OCI-LY7 (cell line): ENCODE results near the gene GLIS1. TPM values are rescaled to one million over a fixed set of nuclear protein-coding genes. Genes with fewer than 3 reads are reported as not detected.

Experiments used
- BruUV-seq: library from RNA; stranded (reverse); fragments of 400-500 nt; replicated peaks from 2 replicates; lab custom pipeline; 2021; lab: Mats Ljungman, UMichigan
- CTCF ChIA-PET: fragments of 300-600 bp; sonication (Branson Sonifier 250); formaldehyde crosslinking; loops from one replicate; lab custom pipeline; 2022; ENCODE audit warnings: antibody characterized with exemption; ENCODE audit not compliant: unreplicated experiment; lab: Charles Lee
- POLR2A ChIA-PET: fragments of 300-600 bp; sonication (Branson Sonifier 250); formaldehyde crosslinking; loops from one replicate; lab custom pipeline; 2022; ENCODE audit warnings: antibody characterized with exemption; lab: Charles Lee
- DNase-seq: peaks from one replicate; pipeline ENCODE4 v3.0.0-alpha.2; 2015; ENCODE audit warnings: low spot score
- H2AFZ ChIP-seq: fragments of 200-600 bp; sonication (generic), shearing (Covaris generic); 2 replicates; pipeline ENCODE4 v1.6.1; 2014; ENCODE audit warnings: mild to moderate bottlenecking, antibody characterized with exemption, low read length, moderate library complexity
- H3K27ac ChIP-seq: fragments of 200-600 bp; sonication (generic); 2 replicates; pipeline ENCODE4 v1.5.1; 2014; ENCODE audit warnings: mixed run types, low read depth, mild to moderate bottlenecking, moderate library complexity, low read length, inconsistent platforms; ENCODE audit not compliant: poor library complexity, severe bottlenecking
- H3K36me3 ChIP-seq: fragments of 200-600 bp; sonication (generic); 2 replicates; pipeline ENCODE4 v1.6.1; 2014; ENCODE audit warnings: mild to moderate bottlenecking, antibody characterized with exemption, low read length, moderate library complexity, mixed read lengths; ENCODE audit not compliant: insufficient read depth
- H3K4me1 ChIP-seq: fragments of 200-600 bp; sonication (generic); 2 replicates; pipeline ENCODE4 v1.5.1; 2014; ENCODE audit warnings: mild to moderate bottlenecking, low read length; ENCODE audit not compliant: insufficient read depth, poor library complexity, severe bottlenecking
- H3K4me2 ChIP-seq: fragments of 200-600 bp; sonication (generic); 2 replicates; pipeline ENCODE4 v1.6.1; 2014; ENCODE audit warnings: mild to moderate bottlenecking, low read length
- H3K4me3 ChIP-seq: fragments of 200-600 bp; sonication (generic); 2 replicates; pipeline ENCODE4 v1.5.1; 2014; ENCODE audit warnings: mild to moderate bottlenecking, low read depth, low read length; ENCODE audit not compliant: poor library complexity, severe bottlenecking
- H3K79me2 ChIP-seq: fragments of 200-600 bp; sonication (generic); 2 replicates; pipeline ENCODE4 v1.6.1; 2016; ENCODE audit warnings: low read depth, mild to moderate bottlenecking, low read length, moderate library complexity, mixed read lengths; ENCODE audit not compliant: insufficient read depth
- H3K9me2 ChIP-seq: fragments of 200-600 bp; sonication (generic); 2 replicates; pipeline ENCODE4 v1.6.1; 2016; ENCODE audit warnings: mild to moderate bottlenecking, low read length, mixed read lengths; ENCODE audit not compliant: insufficient read depth
- H3K9me3 ChIP-seq: fragments of 200-600 bp; sonication (generic); 2 replicates; pipeline ENCODE4 v1.6.1; 2014; ENCODE audit warnings: mild to moderate bottlenecking, mixed run types, low read length, mixed read lengths
- H4K20me1 ChIP-seq: fragments of 200-600 bp; sonication (generic); 2 replicates; pipeline ENCODE4 v1.6.1; 2014; ENCODE audit warnings: mild to moderate bottlenecking, antibody characterized with exemption, low read length, moderate library complexity, mixed read lengths; ENCODE audit not compliant: insufficient read depth
- CTCF ChIP-seq: fragments of 200-600 bp; sonication (generic); conservative IDR thresholded peaks from 2 replicates; pipeline ENCODE4 v1.5.1; 2014; ENCODE audit warnings: mild to moderate bottlenecking, antibody characterized with exemption, low read length, moderate library complexity, mixed read lengths
- EZH2phosphoT487 ChIP-seq: fragments of 200-600 bp; sonication (generic); IDR thresholded peaks from 2 replicates; pipeline ENCODE4 v1.6.1; 2018; ENCODE audit warnings: low read depth, borderline replicate concordance, mild to moderate bottlenecking, mixed run types, antibody characterized with exemption, low read length, moderate library complexity, mixed read lengths
- intact Hi-C: fragments of 100-400 bp; cut with micrococcal nuclease; formaldehyde crosslinking; loops from one replicate; pipeline ENCODE4 v1.10.0; 2022; ENCODE audit not compliant: unreplicated experiment
- total RNA-seq, 2 experiments: library from RNA; depleted of rRNA in 1 of 2; stranded (reverse); fragments of >200 nt in 1 of 2; shearing (Covaris generic) in 1 of 2; gene quantifications; 2 replicates each; pipeline ENCODE4 v1.2.3, GENCODE V29; 2014 to 2022

GLIS1 gene
- total RNA-seq, 2 experiments from 2014 or later: not detected

GRCh38 chr1:53525595-53525994 is 213.4 kb downstream of the GLIS1 start:
- ChIA-PET CTCF (no interaction called here), POLR2A (no interaction called here)
- Histone ChIP-seq H4K20me1 (no peaks in the 10 kb centered on the region), H3K9me2 (no peaks in the 10 kb centered on the region), H3K4me3 (no peak overlapping the region), H3K4me1 (no peaks in the 10 kb centered on the region), H3K36me3 (no peaks in the 10 kb centered on the region), H3K4me2 (no peak overlapping the region), H3K9me3 (no peaks in the 10 kb centered on the region), H3K27ac (no peak overlapping the region), H3K79me2 (no peaks in the 10 kb centered on the region), H2AFZ (no peak overlapping the region)
- no TSS peak for BruUV-seq
- intact Hi-C loops: no loop called here
- TF ChIP-seq CTCF: no peak
- TF ChIP-seq EZH2phosphoT487: no peak
- DNase-seq: no peak

GRCh38 chr1:53524428-53525375 is 214.3 kb downstream of the GLIS1 start:
- Histone ChIP-seq H2AFZ (no peak overlapping the region), H3K4me1 (no peaks in the 10 kb centered on the region), H4K20me1 (no peaks in the 10 kb centered on the region), H3K27ac (no peak overlapping the region), H3K4me3 (no peak overlapping the region), H3K36me3 (no peaks in the 10 kb centered on the region), H3K4me2 (no peak overlapping the region), H3K79me2 (no peaks in the 10 kb centered on the region), H3K9me2 (no peaks in the 10 kb centered on the region), H3K9me3 (no peaks in the 10 kb centered on the region)
- ChIA-PET POLR2A (no interaction called here), CTCF (interaction anchor here (0.6 kb wide), 1 partner anchor 76 kb away, joined by 3 read pairs; no protein-coding TSS in a partner anchor)
- DNase-seq: no peak
- TF ChIP-seq EZH2phosphoT487 (no peak), CTCF (no peak)
- BruUV-seq: no TSS peak
- intact Hi-C loops: no loop called here

- DNase-seq: no peak
- no peaks in the 10 kb centered on the region for H3K79me2 ChIP-seq
- intact Hi-C loops: no loop called here
- no peak overlapping the region for H3K4me2 ChIP-seq
- no peak overlapping the region for H3K4me3 ChIP-seq
- H3K27ac ChIP-seq: no peak overlapping the region
- H2AFZ ChIP-seq: no peak overlapping the region
- CTCF ChIA-PET: no interaction called here
- no TSS peak for BruUV-seq
- TF ChIP-seq CTCF (no peak), EZH2phosphoT487 (no peak)
- no peaks in the 10 kb centered on the region for H4K20me1 ChIP-seq
- POLR2A ChIA-PET: no interaction called here
- no peaks in the 10 kb centered on the region for H3K9me2 ChIP-seq
- no peaks in the 10 kb centered on the region for H3K4me1 ChIP-seq
- H3K36me3 ChIP-seq: no peaks in the 10 kb centered on the region
- H3K9me3 ChIP-seq: no peaks in the 10 kb centered on the region
Measured at GRCh38 chr1:53521924-53522552, 216.9 kb downstream of the GLIS1 start.
